OCI-M2 (cell line): ENCODE measurements around the gene KIRREL3.

ENCODE experiments used
- DNase-seq: peaks from one replicate; lab custom pipeline; 2025; ENCODE audit not compliant: unreplicated experiment; lab: John Stamatoyannopoulos, UW

The KIRREL3 gene

DNA sequence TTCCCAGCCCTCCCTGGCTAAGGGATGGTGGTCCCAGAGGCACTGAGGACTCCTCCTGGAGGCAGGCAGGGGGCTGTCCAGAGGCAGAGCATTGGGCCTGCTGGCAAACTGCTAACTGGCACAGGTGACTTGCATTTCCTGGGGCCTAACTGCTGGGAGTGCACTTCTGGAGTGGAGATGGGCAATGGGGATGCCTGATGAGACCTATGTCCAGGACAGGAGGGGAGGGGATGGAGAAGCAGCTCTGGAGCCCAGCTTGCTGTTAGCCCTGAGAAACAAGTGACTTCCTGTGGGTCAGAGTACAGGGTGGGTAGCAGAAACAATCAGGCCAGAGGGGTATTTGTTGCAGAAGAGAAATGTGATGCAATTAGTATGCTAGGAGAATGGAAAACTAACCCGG lies 391.9 kb downstream of the KIRREL3 start:
- no peak for DNase-seq

DNA sequence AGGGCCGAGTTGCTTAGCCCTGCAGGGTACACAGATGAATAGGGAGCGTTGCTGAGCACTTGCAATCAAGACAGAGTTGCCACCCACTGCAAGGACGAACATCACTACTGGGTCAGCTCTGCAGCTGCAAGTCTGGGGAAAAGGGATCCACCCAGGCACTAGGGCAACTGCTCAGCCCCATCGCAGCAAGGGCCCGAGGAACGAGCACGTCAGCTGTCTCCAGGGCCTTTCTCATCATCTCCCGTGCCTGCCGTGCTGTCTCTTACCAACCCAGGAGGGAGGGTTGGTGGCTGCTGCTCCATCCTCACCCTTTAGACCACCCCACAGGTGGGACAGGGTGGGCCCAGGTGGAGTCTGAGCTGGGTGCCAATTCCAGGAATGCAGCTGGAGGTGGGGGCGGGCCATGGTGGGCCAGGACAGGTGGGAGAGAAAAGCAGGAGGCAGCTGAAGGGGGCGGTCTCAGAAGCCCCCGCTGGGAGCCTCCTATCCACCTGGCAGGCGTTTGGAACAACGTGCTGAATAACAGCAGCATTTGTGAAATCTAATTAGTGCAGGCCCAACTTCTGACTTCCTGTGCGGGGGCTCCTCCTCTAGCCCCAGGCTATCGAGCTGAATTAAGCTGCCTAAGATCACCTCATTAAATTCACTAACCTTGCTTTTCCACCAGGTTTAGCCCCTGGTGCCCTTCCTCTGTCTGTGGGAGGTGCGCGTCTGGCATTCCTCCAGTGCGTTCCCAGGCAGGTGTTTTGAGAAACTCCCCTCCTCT lies 392.6 kb downstream of the KIRREL3 start:
- no peak for DNase-seq

DNA sequence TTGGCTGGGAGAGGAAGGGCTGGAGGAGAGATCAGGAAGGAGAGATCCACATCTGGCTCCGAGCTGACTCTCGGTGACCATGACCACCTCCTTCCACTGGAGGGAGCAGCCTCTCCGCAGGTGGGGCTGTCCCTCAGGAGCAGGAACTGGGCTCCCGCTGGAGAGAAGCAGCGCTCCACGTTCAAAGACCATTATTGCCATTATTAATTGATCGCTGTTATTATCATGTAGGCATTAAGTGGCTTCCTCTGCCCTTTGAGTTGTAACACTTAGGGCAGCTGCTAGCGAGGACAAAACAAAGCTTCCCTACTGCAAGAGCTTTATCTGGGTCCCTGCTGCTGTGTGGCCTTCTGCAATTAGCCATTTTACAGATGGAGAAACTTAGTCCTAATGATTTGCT lies 393.2 kb downstream of the KIRREL3 start:
- DNase-seq = no peak

DNA sequence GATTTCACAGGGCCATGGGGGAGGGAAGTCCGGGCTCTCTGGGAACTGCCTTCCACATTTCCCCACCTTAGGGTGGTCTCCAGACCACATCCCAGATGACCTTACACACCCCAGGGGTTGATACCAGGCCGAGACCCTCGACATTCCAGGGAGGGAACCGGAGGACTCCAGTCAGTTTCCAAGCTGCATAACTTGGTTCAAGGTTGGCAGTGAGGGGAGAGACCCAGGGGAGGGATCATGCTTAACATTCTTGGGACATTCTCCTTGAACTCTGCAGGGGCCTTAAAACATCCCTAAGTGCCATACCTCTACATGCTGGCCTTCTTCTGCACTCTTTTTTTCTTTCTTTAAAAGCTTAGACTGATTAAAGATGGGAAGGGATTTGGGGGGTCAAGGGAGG lies 394.1 kb downstream of the KIRREL3 start:
- no peak for DNase-seq

DNA sequence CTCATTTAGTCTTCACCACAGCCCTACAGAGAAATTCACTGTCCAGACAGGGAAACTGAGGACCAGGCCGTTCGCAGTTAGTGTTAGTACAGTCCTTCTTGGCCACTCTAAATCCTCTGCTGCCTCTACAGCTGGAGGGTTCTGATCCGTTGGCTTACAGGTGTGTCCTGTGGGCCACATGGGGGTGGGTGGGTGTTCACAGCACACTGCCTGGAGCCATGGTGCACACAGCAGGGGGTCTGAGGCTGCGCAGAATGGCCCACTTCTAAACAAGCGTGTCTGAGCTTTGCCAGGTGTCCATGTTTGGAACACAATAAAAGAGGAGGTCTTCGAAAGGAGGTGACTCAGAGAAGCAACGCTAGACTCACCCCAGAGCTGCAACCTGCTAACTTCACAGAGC lies 396.1 kb downstream of the KIRREL3 start:
- DNase-seq = no peak

- DNase-seq = no peak
These were observed 397.1 kb downstream of the KIRREL3 start for GRCh38 chr11:126603486-126603885.

- DNase-seq = no peak
These were observed 397.6 kb downstream of the KIRREL3 start for GRCh38 chr11:126602993-126603392.

- DNase-seq = no peak
These were observed 398.1 kb downstream of the KIRREL3 start for GRCh38 chr11:126602349-126602940.

DNA sequence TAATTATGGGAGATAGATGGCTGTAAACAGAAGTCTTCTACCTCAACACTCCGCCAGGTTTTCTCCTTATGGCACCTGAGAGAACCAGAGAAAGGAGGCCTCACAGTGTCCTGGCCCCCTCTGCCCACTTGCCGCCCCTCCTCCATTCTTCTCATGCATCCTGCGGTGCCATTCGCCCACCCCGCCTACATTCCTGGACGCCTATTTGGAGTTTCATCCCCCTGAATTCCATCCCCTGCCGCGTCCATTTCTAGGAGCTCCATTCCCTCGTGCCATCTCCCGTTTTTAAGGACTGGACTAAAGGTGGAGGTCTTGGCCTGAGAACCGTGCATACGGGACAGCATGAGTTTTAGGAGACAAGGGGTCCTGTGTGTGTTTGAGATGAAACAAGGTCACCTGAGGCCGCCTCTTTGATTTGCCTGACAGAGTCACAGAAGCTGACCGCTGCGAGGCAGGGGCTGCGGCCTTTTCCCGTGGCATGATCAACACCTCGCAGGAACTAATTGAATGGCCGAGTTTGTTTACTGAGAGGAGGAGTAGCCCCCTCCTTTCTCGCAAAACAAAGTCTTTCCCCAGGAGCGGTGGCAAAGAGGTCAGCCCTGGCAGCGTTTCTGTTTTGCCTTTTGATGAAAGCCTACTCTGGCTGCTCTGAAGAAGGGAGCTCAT lies 398.9 kb downstream of the KIRREL3 start:
- DNase-seq = no peak

GRCh38 chr11:126601136-126601535 lies 399.4 kb downstream of the KIRREL3 start:
- DNase-seq = no peak

GRCh38 chr11:126599217-126599897 lies 401.2 kb downstream of the KIRREL3 start:
- no peak for DNase-seq

- no peak for DNase-seq
These were observed 402.0 kb downstream of the KIRREL3 start for GRCh38 chr11:126598344-126599216.

- DNase-seq = no peak
These were observed 403.5 kb downstream of the KIRREL3 start for GRCh38 chr11:126597041-126597440.

GRCh38 chr11:126596474-126596873 lies 404.1 kb downstream of the KIRREL3 start:
- no peak for DNase-seq

- no peak for DNase-seq
These were observed 405.0 kb downstream of the KIRREL3 start for GRCh38 chr11:126595560-126595959.

- DNase-seq = no peak
These were observed 405.6 kb downstream of the KIRREL3 start for GRCh38 chr11:126594921-126595367.

DNA sequence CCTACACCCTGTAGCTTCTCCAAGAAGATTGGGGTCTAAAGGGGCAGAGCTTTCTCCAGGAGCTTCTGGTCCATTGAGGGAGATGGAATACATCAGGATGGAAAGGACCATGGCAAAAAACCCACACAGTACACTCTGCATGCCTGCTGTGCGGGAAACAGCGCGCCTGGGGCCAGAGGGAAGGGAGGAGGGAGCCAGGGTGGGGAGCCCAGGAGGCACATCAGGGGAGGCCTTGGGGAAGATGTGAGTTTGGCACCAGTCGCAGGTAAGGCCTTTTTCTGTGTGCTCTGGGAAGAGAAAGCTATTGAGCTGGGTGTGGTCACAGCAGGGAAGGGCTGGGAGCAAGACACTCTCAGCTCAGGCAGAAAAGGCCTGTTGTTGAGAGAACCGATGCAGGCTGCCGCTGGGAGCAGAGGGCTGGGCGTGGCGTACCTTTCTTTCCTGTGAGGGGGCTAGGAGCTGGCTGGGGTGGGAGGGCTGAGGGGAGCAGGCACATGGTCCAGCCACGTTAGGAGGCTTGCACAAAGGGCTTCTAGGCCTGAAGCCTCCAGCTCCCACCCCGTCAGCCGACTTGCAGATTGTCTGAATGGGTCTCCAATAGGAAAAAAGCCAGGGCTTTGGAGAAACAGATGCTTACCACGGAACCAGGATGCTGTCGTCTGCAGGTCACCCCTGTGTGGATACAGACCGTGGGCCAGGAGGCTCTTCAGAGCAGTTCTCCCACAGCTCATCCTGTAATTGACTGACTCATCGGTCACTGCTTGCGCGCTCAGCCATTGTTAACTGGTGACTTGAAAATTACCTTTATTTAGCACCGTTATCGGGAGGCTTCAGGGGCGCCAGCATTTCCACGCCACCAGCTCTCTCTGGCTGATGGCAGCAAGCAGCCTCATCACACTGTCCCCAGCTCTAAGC lies 407.8 kb downstream of the KIRREL3 start:
- DNase-seq = no peak

DNA sequence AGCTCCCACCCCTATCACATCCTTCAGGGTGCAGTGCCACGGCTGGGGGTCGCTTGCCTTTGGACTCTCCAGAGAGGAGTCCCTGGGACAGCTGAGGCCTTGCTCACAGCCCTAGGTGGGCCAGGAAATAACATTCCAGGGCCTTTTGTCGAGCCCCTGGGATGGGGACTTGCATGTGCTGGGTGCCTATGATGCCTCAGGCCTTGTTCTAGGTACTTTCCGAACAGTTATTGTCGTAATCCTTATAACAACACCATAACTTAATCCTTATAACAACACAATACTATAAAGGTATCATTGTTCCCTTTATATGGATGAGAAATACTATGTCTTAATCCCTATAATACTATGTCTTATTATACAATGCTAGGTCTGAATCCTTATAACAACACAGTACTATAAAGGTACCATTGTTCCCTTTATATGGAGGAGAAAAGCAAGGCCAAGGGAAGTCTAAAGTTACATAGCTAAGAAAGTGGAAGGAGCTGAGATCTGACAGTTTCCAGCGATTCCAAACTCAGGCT lies 408.5 kb downstream of the KIRREL3 start:
- no peak for DNase-seq

- no peak for DNase-seq
These were observed 411.1 kb downstream of the KIRREL3 start for GRCh38 chr11:126589492-126589803.
